ENCODE measurements around the gene MMP13. TPM values are rescaled to one million over a fixed set of nuclear protein-coding genes. Genes with fewer than 3 reads are reported as not detected.

The MMP13 gene
- total RNA-seq, 1 experiment from 2014 or later = 96.9 TPM

DNA sequence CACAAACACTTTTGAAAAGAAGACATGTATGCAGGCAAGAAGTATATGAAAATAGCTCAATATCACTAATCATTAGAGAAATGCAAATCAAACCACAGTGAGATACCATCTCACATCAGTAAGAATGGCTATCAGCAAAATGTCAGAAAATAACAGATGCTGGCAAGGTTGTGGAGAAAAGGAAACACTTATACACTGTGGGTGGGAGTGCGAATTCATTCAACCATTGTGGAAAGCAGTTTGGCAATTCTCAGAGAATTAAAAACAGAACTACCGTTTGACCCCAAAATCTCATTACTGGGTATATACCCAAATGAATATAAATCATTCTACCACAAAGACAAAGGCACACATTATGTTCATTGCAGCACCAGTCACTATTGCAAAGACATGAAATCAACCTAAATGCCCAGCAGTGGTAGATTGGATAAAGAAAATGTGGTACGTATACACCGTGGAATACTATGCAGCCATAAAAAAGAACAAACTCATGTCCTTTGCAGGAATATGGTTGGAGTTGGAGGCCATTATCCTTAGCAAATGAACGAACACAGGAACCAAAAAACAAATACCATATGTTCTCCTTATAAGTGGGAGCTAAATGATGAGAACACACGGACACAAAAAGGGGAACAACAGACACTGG lies 18.5 kb downstream of the MMP13 start:
- no peak for DNase-seq (ENCODE audit: low read depth)

- no peak for DNase-seq (ENCODE audit: low read depth)
Observed at GRCh38 chr11:102935514-102935913, 20.0 kb downstream of the MMP13 start.

GRCh38 chr11:102934735-102935134 lies 20.8 kb downstream of the MMP13 start:
- no peak for DNase-seq (ENCODE audit: low read depth)

- peak; percentile 16 for DNase-seq (ENCODE audit: low read depth)
Observed at GRCh38 chr11:102933627-102934026, 21.9 kb downstream of the MMP13 start.

DNA sequence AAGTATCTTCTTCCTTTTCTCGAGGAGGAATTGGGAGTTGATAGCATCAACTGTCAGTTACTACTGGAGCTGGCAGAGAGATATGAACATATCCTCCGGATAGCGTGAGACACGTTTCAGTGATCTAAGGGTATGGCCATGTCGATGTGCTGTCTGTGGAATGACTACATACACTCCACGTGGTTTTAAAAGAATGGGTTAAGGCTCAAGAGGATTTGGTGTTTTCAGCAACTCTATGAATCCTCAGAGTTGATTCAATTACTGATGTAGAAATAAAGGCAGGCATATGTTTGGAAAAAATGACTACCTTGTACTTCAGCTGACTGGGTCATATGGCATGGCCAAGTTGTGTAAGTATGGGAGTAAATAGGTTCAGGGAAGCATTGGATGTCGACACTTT lies 22.9 kb downstream of the MMP13 start:
- DNase-seq (ENCODE audit: low read depth) = no peak

- no peak for DNase-seq (ENCODE audit: low read depth)
Observed at GRCh38 chr11:102930451-102930850, 25.1 kb downstream of the MMP13 start.

- no peak for DNase-seq (ENCODE audit: low read depth)
Observed at GRCh38 chr11:102929972-102930371, 25.6 kb downstream of the MMP13 start.

- no peak for DNase-seq (ENCODE audit: low read depth)
Observed at GRCh38 chr11:102929166-102929565, 26.4 kb downstream of the MMP13 start.

GRCh38 chr11:102928247-102928646 lies 27.3 kb downstream of the MMP13 start:
- no peak for DNase-seq (ENCODE audit: low read depth)

GRCh38 chr11:102927624-102927990 lies 27.9 kb downstream of the MMP13 start:
- DNase-seq (ENCODE audit: low read depth) = no peak

DNA sequence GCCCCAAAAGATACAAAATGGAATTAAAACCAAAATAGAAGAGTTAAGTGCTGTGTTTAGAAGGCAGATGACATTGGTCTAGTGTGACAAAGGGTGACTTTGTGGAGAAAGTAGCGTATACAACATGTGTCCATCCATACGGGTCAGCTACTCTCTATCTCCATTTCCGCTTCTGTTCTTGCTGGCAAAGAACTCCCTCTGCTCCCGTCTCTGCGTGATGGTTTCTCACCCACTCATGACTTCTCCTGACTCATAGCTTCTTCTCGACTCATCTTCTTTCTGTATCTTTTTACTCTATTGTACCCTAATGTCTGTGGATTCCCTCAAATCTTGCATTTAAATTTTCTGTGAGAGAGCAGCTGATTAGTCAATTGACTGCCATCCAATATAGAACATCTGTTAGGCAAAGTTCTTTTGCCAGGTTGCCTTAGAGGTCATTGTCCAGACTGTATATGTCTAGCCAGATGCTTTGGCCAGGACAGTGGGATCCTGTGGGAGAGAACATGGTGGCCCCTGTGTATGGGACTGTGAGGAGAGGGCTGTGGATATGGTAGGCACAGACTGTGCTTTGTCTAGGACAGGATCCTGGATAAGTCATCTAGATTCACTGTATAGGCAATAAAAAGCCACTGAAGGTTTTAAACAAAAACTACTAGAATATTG lies 28.4 kb downstream of the MMP13 start:
- DNase-seq (ENCODE audit: low read depth) = no peak

DNA sequence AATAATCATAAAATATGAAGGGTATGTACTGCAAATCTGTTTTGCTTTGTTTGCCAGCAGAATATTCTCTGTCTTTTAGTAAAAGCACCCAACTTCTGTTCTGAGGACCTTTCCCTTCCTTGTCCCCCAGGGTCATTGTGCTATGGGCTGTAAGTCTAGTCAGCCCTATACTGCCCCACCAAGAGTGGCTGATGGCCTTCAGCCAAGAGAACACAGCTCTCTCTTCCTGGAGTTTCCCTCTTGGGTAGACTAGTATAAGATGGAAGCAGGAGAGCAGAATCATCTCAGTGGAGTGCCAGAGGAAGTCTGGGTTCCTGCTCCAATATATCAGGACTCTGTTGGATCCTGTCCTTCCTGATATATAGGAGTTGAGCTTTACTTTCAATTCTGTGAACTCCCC lies 29.0 kb downstream of the MMP13 start:
- DNase-seq (ENCODE audit: low read depth) = no peak

GRCh38 chr11:102925988-102926387 lies 29.5 kb downstream of the MMP13 start:
- DNase-seq (ENCODE audit: low read depth) = no peak

DNA sequence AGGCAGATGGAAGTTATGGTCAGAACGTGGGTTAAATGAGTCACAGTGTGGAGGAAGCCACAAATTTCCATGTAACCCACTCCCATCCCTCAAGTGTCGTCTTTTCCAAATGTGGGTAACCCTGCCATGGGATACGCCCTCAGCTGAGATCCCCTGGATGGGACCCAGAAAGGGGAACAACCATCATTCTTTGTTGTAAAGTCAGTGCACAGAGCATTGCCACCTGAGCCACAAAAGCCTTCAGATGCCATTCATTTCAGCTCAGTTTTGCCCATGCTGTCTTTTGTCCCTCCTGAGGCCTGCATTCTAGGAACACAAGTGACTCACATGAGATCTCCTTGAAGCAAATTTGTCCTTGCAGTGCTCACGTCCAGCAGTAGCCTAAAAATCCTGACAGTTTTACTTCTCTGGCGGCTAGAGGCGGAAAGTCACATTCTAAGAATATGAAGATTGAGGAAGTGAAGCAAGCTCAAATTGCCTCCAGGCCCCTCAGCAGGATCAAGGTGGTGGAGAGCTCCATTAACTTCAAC lies 30.6 kb downstream of the MMP13 start:
- DNase-seq (ENCODE audit: low read depth) = peak; percentile 92

- DNase-seq (ENCODE audit: low read depth) = no peak
Observed at GRCh38 chr11:102921587-102922220, 33.8 kb downstream of the MMP13 start.

DNA sequence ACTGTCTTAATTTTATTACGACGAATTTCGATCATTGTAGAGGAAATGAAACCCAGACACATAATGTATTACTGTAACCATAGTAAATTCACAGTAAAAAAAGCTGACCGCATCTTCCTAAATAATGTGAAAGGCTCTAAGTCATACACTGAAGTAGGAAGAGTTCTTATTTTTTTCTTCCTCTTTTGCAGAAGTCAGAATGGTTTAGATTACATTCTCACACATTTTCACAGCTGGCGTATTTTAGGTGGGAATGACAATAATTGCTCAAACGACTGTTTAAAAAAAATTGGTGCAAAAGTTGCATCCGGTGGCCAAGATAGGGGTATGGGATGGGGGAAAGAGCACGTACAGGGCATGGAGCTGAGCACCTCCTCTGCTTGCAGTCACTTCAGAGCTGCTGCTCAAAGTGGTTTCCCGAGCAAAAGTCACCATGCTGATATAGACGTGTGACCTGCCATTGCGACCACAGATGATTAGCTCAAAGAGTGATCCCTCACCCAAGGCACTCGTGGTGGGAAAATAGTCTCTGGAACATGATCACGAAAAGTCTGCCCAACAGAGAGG lies 35.3 kb downstream of the MMP13 start:
- DNase-seq (ENCODE audit: low read depth) = no peak

- no peak for DNase-seq (ENCODE audit: low read depth)
Observed at GRCh38 chr11:102915044-102915375, 40.5 kb downstream of the MMP13 start.

- peak; percentile 43 for DNase-seq (ENCODE audit: low read depth)
Observed at GRCh38 chr11:102914238-102915043, 41.1 kb downstream of the MMP13 start.

GRCh38 chr11:102912482-102912830 lies 43.1 kb downstream of the MMP13 start:
- DNase-seq (ENCODE audit: low read depth) = peak; percentile 59

DNA sequence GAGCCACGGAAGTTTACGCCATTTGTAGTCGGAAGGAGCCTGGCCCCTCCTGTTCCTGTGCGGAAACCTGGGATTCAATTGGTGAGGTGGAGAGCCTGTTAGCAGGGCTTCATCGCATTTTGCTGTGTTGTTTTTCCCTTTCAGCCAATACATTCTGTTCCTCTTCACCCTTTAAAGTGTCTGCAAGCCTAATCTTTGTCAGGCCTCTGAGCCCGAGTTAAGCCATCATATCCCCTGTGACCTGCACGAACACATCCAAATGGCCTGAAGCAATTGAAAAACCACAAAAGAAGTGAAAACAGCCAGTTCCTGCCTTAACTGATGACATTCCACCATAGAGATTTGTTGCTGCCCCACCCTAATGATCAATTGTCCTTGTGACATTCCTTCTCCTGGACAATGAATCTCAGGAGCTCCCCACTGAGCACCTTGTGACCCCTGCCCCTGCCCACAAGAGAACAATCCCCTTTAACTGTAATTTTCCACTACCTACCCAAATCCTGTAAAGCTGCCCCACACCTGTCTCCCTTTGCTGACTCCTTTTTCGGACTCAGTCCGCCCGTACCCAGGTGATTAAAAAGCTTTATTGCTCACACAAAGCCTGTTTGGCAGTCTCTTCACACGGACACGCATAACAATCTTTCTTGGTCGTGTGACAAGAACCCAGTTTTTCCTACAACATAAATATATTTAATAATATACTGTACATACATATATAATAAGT lies 43.6 kb downstream of the MMP13 start:
- peak; percentile 68 for DNase-seq (ENCODE audit: low read depth)

DNA sequence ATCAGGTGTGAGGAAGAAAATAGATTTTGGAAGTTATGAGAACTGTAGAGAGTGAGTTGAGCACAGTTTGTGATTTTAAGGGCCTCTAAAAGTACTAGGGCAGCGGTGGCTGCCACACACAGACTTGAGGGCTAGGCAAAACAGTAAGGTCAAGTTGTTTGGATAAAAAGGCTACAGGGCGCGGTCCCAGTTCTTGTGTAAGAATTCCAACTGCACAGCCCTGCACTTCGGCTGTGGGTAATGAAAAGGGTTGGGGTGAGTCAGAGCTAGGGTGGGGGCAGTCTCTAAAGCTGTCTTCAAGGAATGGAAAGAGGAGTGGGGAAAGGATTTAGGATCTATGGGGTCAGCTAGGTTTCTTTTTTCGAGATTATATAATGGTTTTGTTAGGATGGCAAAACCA lies 49.7 kb downstream of the MMP13 start:
- DNase-seq (ENCODE audit: low read depth) = peak; percentile 20

Data from M059J (cell line).